HepG2 (cell line): Measurements from ENCODE around the gene CRK. TPM values are rescaled to one million over a fixed set of nuclear protein-coding genes. Genes with fewer than 3 reads are reported as not detected.
"Not testable (repeated sequence)": the region's sequence is repeated elsewhere in the genome, so short reads cannot be mapped to it uniquely, and the experiment has no call there.

Experiments
- ATAC-seq: fragments of 200-7000 bp; cut with Tn5 transposase; 3 replicates; pipeline ENCODE4 v1.9.1; 2020; ENCODE audit warnings: mild to moderate bottlenecking, moderate library complexity
- BruUV-seq: library from RNA; stranded (reverse); fragments of 400-500 nt; replicated peaks from 2 replicates; lab custom pipeline; 2021; lab: Mats Ljungman, UMichigan
- CTCF ChIA-PET: fragments of 300-600 bp; formaldehyde crosslinking; extraction: SDS; loops from one replicate; lab custom pipeline; 2021; ENCODE audit warnings: low total read pairs, inconsistent platforms, low intra/inter-chr PET ratio; lab: Yijun Ruan, JAX
- POLR2A ChIA-PET: fragments of 350-600 bp; sonication (Branson Sonifier 250); formaldehyde crosslinking; loops from one replicate; lab custom pipeline; 2020; ENCODE audit warnings: antibody characterized with exemption, inconsistent platforms; lab: Yijun Ruan, JAX
- DNase-seq: peaks from one replicate; pipeline ENCODE4 v3.0.0-alpha.2; 2015; ENCODE audit warnings: low spot score
- FAIRE-seq: peaks from 3 replicates; lab custom pipeline; 2011; peaks lifted over from hg19 to GRCh38; lab: Jason Lieb, UNC
- H2AFZ ChIP-seq: one replicate; pipeline ENCODE4 v1.6.1; 2011; ENCODE audit warnings: low read length, inconsistent platforms
- H3K27ac ChIP-seq: fragments of 300-600 bp; 3 replicates; pipeline ENCODE4 v1.8.0; 2011; ENCODE audit warnings: mixed run types, mild to moderate bottlenecking, mixed read lengths, low read length, inconsistent platforms; ENCODE audit not compliant: insufficient read depth; ENCODE audit errors: extremely low read length
- H3K27me3 ChIP-seq, 2 experiments: fragments of 200-600 bp in 1 of 2; 2 replicates in 1 of 2; 3 replicates in 1 of 2; pipeline versions ENCODE4 v1.6.0 to v1.8.0; 2011; ENCODE audit warnings: low read length in 2 of 2, mild to moderate bottlenecking in 2 of 2, moderate library complexity in 2 of 2, inconsistent platforms in 1 of 2; ENCODE audit not compliant: insufficient read depth in 2 of 2, control insufficient read depth in 1 of 2
- H3K36me3 ChIP-seq, 2 experiments: fragments of 200-600 bp in 1 of 2; replicated peaks in 1 of 2; 2 replicates in 1 of 2; 3 replicates in 1 of 2; pipeline versions ENCODE4 v1.5.1 to v1.8.0; 2011; ENCODE audit warnings: low read length in 2 of 2, inconsistent platforms in 1 of 2; ENCODE audit not compliant: insufficient read depth in 2 of 2, control insufficient read depth in 1 of 2
- H3K4me1 ChIP-seq: 2 replicates; pipeline ENCODE4 v1.5.1; 2012; ENCODE audit warnings: low read length, inconsistent platforms; ENCODE audit not compliant: insufficient read depth
- H3K4me2 ChIP-seq: 2 replicates; pipeline ENCODE4 v1.6.0; 2011; ENCODE audit warnings: low read depth, low read length, inconsistent platforms
- H3K4me3 ChIP-seq, 3 experiments: fragments of 200-600 bp in 1 of 3; sonication (generic), shearing (Covaris generic) in 1 of 3; replicated peaks in 1 of 3; 2 replicates each; pipeline ENCODE4 v1.5.1; 2011 to 2016; ENCODE audit warnings: low read length in 3 of 3, inconsistent platforms in 2 of 3, low read depth in 2 of 3, mild to moderate bottlenecking in 2 of 3, control low read depth in 1 of 3, mixed read lengths in 1 of 3; ENCODE audit not compliant: insufficient read depth in 1 of 3
- H3K79me2 ChIP-seq: one replicate; pipeline ENCODE4 v1.6.1; 2011; ENCODE audit warnings: low read length, inconsistent platforms; ENCODE audit not compliant: insufficient read depth
- H3K9ac ChIP-seq: 2 replicates; pipeline ENCODE4 v1.6.0; 2011; ENCODE audit warnings: mild to moderate bottlenecking, low read depth, low read length, inconsistent platforms; ENCODE audit not compliant: insufficient read depth
- H3K9me3 ChIP-seq: 2 replicates; pipeline ENCODE4 v1.5.1; 2012; ENCODE audit warnings: mild to moderate bottlenecking, low read length
- H4K20me1 ChIP-seq: 2 replicates; pipeline ENCODE4 v1.6.0; 2011; ENCODE audit warnings: inconsistent platforms, mild to moderate bottlenecking, low read length, moderate library complexity; ENCODE audit not compliant: insufficient read depth
- KDM1A ChIP-seq: IDR thresholded peaks from 2 replicates; pipeline ENCODE4 v1.6.1; 2016; ENCODE audit warnings: missing compliant biosample characterization
- MYNN ChIP-seq: sonication (generic); formaldehyde crosslinking; IDR thresholded peaks from 2 replicates; pipeline ENCODE4 v1.4.0; 2020; ENCODE audit warnings: mild to moderate bottlenecking, low read depth, missing genetic modification reagents
- ZNF121 ChIP-seq: sonication (generic); formaldehyde crosslinking; IDR thresholded peaks from 2 replicates; pipeline ENCODE4 v1.5.0; 2020; ENCODE audit warnings: mild to moderate bottlenecking, missing genetic modification reagents
- ZNF33B ChIP-seq: sonication (generic); formaldehyde crosslinking; IDR thresholded peaks from 2 replicates; pipeline ENCODE4 v1.5.1; 2020; ENCODE audit warnings: mild to moderate bottlenecking, missing genetic modification reagents
- WGBS: methylation state at CpG from one replicate; pipeline ENCODE4 v1.1.6; 2017; ENCODE audit warnings: low lambda C conversion rate; 5-methylcytosine and 5-hydroxymethylcytosine counted together
- in situ Hi-C: cut with HindIII; loops from 2 replicates; pipeline ENCODE4 v1.10.0; 2017; ENCODE audit warnings: low pct_unique_long_range_greater_than_20kb; ENCODE audit not compliant: extremely low pct_ligation_motif_present
- intact Hi-C: fragments of 100-400 bp; cut with micrococcal nuclease; formaldehyde crosslinking; loops from one replicate; pipeline ENCODE4 v1.10.0; 2022; ENCODE audit not compliant: unreplicated experiment
- polyA plus RNA-seq, 8 experiments: library from polyadenylated mRNA; depleted of rRNA in 3 of 8; stranded (reverse) in 7 of 8; unstranded in 1 of 8; fragments of >200 nt; fragmentation: Illumina TruSeq in 4 of 8; extraction: Trizol in 4 of 8; gene quantifications; 2 replicates each; pipeline versions ENCODE4 v1.2.1 to v1.2.3, GENCODE V29; 2011 to 2016; ENCODE audit warnings: low read depth in 4 of 8, missing spikeins in 1 of 8, mixed read lengths in 1 of 8; ENCODE audit not compliant: insufficient read depth in 1 of 8
- total RNA-seq, 5 experiments: library from RNA; depleted of rRNA; stranded (reverse); fragments of >200 nt; fragmentation: Illumina TruSeq; extraction: Trizol; gene quantifications; 2 replicates each; pipeline ENCODE4 v1.2.3, GENCODE V29; 2016; ENCODE audit warnings: low read depth in 1 of 5
- TF ChIP-seq, protein P1 (sequence below): sonication (generic); formaldehyde crosslinking; IDR thresholded peaks from 2 replicates; pipeline ENCODE4 v1.4.0; 2020; ENCODE audit warnings: missing genetic modification reagents, mild to moderate bottlenecking, borderline replicate concordance

CRK gene
- total and polyA plus RNA-seq, 2 of the 13 experiments (the other 11 are each of a cell fraction or from before 2014, with no cell fraction given): 47.4 to 54.2 TPM

DNA sequence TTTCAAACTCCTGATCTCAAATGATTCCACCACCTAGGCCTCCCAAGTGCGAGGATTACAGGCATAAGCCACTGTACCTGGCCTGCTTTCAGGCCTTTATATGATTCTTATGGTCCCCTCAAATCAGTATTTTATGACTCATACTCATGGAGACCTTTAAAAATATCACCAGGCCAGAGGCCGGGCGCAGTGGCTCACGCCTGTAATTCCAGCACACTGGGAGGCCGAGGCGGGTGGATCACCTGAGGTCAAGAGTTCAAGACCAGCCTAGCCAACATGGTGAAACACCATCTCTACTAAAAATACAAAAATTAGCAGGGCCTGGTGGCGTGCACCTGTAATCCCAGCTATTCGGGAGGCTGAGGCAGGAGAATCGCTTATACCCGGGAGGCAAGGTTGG, 37.6 kb downstream of the CRK start:
- H3K4me2 ChIP-seq, H3K4me1 ChIP-seq, H3K9ac ChIP-seq, H2AFZ ChIP-seq, DNase-seq, H3K27me3 ChIP-seq, FAIRE-seq, in situ Hi-C loops, POLR2A ChIA-PET, CTCF ChIA-PET, H3K27ac ChIP-seq, ATAC-seq, H4K20me1 ChIP-seq, BruUV-seq, H3K4me3 ChIP-seq, H3K9me3 ChIP-seq, H3K79me2 ChIP-seq: not testable (repeated sequence)
- peaks cover 4 to 26% of the 10 kb centered on the region in 2 experiments; a peak in 4 of 5 replicates for H3K36me3 ChIP-seq
- 94% methylated on average over 10 of the region's 10 CpGs for WGBS
- intact Hi-C loops: loop anchor here (10.0 kb wide), 1 partner anchor 54 kb away; no protein-coding TSS in a partner anchor

DNA sequence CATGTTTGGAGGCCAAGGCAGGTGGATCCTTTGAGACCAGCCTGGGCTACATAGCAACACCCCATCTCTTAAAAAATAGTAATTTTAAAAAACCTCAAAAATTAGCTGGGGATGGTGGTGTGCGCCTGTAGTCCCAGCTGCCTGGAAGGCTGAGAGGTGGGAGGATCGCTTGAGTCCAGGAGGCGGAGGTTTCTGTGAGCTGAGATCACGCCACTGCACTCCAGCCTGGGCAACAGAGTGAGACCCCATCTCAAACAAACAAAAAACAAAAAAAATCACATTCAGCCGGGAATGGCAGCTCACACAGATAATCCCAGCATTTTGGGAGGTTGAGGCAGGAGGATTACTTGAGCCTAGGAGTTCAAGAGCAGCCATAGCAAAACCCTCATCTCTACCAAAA, 39.6 kb downstream of the CRK start:
- H3K27me3 ChIP-seq: no peaks in the 10 kb centered on the region
- H3K79me2 ChIP-seq: no peaks in the 10 kb centered on the region
- no peak overlapping the region for H3K4me3 ChIP-seq
- 94% methylated on average over 5 of the region's 5 CpGs for WGBS
- H2AFZ ChIP-seq: no peak overlapping the region
- H3K9me3 ChIP-seq: no peaks in the 10 kb centered on the region
- H3K4me1 ChIP-seq: peaks cover 27% of the 10 kb centered on the region
- CTCF ChIA-PET: no interaction called here
- no peak overlapping the region for H3K9ac ChIP-seq
- no peak overlapping the region for H3K27ac ChIP-seq
- POLR2A ChIA-PET: no interaction called here
- TF ChIP-seq MYNN (CRISPR knock-in tag) (no peak), ZNF121 (peak; percentile 36; the same call in 1 of the 2 replicates), ZNF33B (no peak), KDM1A (no peak)
- TF ChIP-seq, protein P1, sequence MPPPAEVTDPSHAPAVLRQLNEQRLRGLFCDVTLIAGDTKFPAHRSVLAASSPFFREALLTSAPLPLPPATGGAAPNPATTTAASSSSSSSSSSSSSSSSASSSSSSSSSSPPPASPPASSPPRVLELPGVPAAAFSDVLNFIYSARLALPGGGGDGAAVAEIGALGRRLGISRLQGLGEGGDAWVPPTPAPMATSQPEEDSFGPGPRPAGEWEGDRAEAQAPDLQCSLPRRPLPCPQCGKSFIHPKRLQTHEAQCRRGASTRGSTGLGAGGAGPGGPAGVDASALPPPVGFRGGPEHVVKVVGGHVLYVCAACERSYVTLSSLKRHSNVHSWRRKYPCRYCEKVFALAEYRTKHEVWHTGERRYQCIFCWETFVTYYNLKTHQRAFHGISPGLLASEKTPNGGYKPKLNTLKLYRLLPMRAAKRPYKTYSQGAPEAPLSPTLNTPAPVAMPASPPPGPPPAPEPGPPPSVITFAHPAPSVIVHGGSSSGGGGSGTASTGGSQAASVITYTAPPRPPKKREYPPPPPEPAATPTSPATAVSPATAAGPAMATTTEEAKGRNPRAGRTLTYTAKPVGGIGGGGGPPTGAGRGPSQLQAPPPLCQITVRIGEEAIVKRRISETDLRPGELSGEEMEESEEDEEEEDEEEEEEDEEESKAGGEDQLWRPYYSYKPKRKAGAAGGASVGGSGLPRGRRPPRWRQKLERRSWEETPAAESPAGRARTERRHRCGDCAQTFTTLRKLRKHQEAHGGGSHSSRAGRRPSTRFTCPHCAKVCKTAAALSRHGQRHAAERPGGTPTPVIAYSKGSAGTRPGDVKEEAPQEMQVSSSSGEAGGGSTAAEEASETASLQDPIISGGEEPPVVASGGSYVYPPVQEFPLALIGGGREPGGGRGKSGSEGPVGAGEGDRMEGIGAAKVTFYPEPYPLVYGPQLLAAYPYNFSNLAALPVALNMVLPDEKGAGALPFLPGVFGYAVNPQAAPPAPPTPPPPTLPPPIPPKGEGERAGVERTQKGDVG (CRISPR knock-in tag): no peak
- FAIRE-seq: no peak
- DNase-seq: no peak
- H3K4me2 ChIP-seq: no peak overlapping the region
- H4K20me1 ChIP-seq: no peaks in the 10 kb centered on the region
- intact Hi-C loops: loop anchor here (10.0 kb wide), 1 partner anchor 52 kb away; no protein-coding TSS in a partner anchor
- in situ Hi-C loops: no loop called here
- ATAC-seq: no peak
- no TSS peak for BruUV-seq
- H3K36me3 ChIP-seq: peaks cover 0 to 6% of the 10 kb centered on the region in 2 experiments; a peak in 3 of 5 replicates
